Measurements from ENCODE around the gene GAL3ST2.
A peak's percentile ranks its signal among the peaks of the same experiment; 100 is the strongest.
"Not testable (repeated sequence)": the region's sequence is repeated elsewhere in the genome, so short reads cannot be mapped to it uniquely, and the experiment has no call there.

GAL3ST2 gene

GRCh38 chr2:241804326-241805229 lies 28.0 kb downstream of the GAL3ST2 start:
- DNase-seq = peak; percentile 46
- Histone ChIP-seq H3K18ac (ENCODE audit: low read depth in 1 of 2, low read length in 2 of 2) (peak overlapping the region; percentile 90 to 97), H3K27ac (ENCODE audit: low read length, poor library complexity, severe bottlenecking) (no peak overlapping the region), H4K8ac (ENCODE audit: low read length) (peak overlapping the region; percentile 97), H3K79me1 (replicated peaks; ENCODE audit: low read length, poor library complexity, severe bottlenecking) (no peaks in the 10 kb centered on the region), H3K9ac (ENCODE audit: low read length) (peak overlapping the region; percentile 18), H3K23ac (ENCODE audit: low read length in 2 of 2) (peak overlapping the region in 1 of 2 experiments; percentile 14), H3K4me3 (ENCODE audit: insufficient read depth in 1 of 2, low read depth in 1 of 2, low read length in 2 of 2) (peak overlapping the region in 1 of 2 experiments; percentile 71), H2BK120ac (ENCODE audit: low read depth, low read length) (peak overlapping the region; percentile 96), H2AK5ac (ENCODE audit: low read length, severe bottlenecking) (peak overlapping the region; percentile 51), H2AFZ (ENCODE audit: low read depth, low read length) (no peak overlapping the region), H3K4ac (ENCODE audit: low read depth in 1 of 2, low read length in 2 of 2) (peak overlapping the region; percentile 92 to 96), H2BK12ac (ENCODE audit: low read length in 2 of 2) (peak overlapping the region; percentile 87 to 98), H3K27me3 (ENCODE audit: control insufficient read depth in 1 of 2, insufficient read depth in 1 of 2, low read length in 2 of 2) (peaks cover 6 to 46% of the 10 kb centered on the region in 2 experiments), H3K4me1 (ENCODE audit: control insufficient read depth, insufficient read depth, low read depth, low read length) (peaks cover 11% of the 10 kb centered on the region), H3K9me3 (ENCODE audit: control insufficient read depth, low read length) (no peaks in the 10 kb centered on the region), H3K14ac (ENCODE audit: low read length in 2 of 2) (peak overlapping the region in 1 of 2 experiments; percentile 96), H2BK15ac (ENCODE audit: low read depth, poor library complexity, severe bottlenecking) (peak overlapping the region; percentile 67), H3K36me3 (ENCODE audit: control insufficient read depth in 1 of 2, insufficient read depth in 2 of 2, low read depth in 1 of 2, low read length in 2 of 2) (peaks cover 0 to 4% of the 10 kb centered on the region in 2 experiments), H4K91ac (ENCODE audit: low read length) (peak overlapping the region; percentile 100), H3K4me2 (ENCODE audit: low read length, poor library complexity, severe bottlenecking) (peak overlapping the region; percentile 13), H2BK5ac (ENCODE audit: low read depth, low read length, poor library complexity, severe bottlenecking) (no peak overlapping the region)
- WGBS = 82% methylated on average over 32 of the region's 35 CpGs

GRCh38 chr2:241806217-241806616 lies 29.6 kb downstream of the GAL3ST2 start:
- H2BK12ac ChIP-seq (ENCODE audit: low read length in 2 of 2); H3K9ac ChIP-seq (ENCODE audit: low read length); H3K14ac ChIP-seq (ENCODE audit: low read length in 2 of 2); H4K91ac ChIP-seq (ENCODE audit: low read length); H3K4ac ChIP-seq (ENCODE audit: low read depth in 1 of 2, low read length in 2 of 2); H2BK15ac ChIP-seq (ENCODE audit: low read depth, poor library complexity, severe bottlenecking); H2AFZ ChIP-seq (ENCODE audit: low read depth, low read length); DNase-seq; H2BK5ac ChIP-seq (ENCODE audit: low read depth, low read length, poor library complexity, severe bottlenecking); H3K18ac ChIP-seq (ENCODE audit: low read depth in 1 of 2, low read length in 2 of 2); H3K36me3 ChIP-seq (ENCODE audit: control insufficient read depth in 1 of 2, insufficient read depth in 2 of 2, low read depth in 1 of 2, low read length in 2 of 2); H3K9me3 ChIP-seq (ENCODE audit: control insufficient read depth, low read length); H3K4me3 ChIP-seq (ENCODE audit: insufficient read depth in 1 of 2, low read depth in 1 of 2, low read length in 2 of 2); H3K79me1 ChIP-seq (replicated peaks; ENCODE audit: low read length, poor library complexity, severe bottlenecking); H2AK5ac ChIP-seq (ENCODE audit: low read length, severe bottlenecking); H3K27ac ChIP-seq (ENCODE audit: low read length, poor library complexity, severe bottlenecking); H3K23ac ChIP-seq (ENCODE audit: low read length in 2 of 2); H3K4me2 ChIP-seq (ENCODE audit: low read length, poor library complexity, severe bottlenecking); H2BK120ac ChIP-seq (ENCODE audit: low read depth, low read length); H4K8ac ChIP-seq (ENCODE audit: low read length): not testable (repeated sequence)
- Histone ChIP-seq H3K27me3 (ENCODE audit: control insufficient read depth in 1 of 2, insufficient read depth in 1 of 2, low read length in 2 of 2) (peaks cover 8 to 39% of the 10 kb centered on the region in 2 experiments), H3K4me1 (ENCODE audit: control insufficient read depth, insufficient read depth, low read depth, low read length) (peaks cover 11% of the 10 kb centered on the region)
- WGBS = no CpG with 5 or more reads among the region's 8 CpGs

- no peak overlapping the region for H3K18ac ChIP-seq (ENCODE audit: low read depth in 1 of 2, low read length in 2 of 2)
- no peak overlapping the region for H3K23ac ChIP-seq (ENCODE audit: low read length in 2 of 2)
- H2BK120ac ChIP-seq (ENCODE audit: low read depth, low read length) = no peak overlapping the region
- no peak overlapping the region for H4K8ac ChIP-seq (ENCODE audit: low read length)
- no peak overlapping the region for H3K9ac ChIP-seq (ENCODE audit: low read length)
- DNase-seq = peak; percentile 7
- no peak overlapping the region for H3K4me2 ChIP-seq (ENCODE audit: low read length, poor library complexity, severe bottlenecking)
- no peak overlapping the region for H2BK15ac ChIP-seq (ENCODE audit: low read depth, poor library complexity, severe bottlenecking)
- H3K36me3 ChIP-seq (ENCODE audit: control insufficient read depth in 1 of 2, insufficient read depth in 2 of 2, low read depth in 1 of 2, low read length in 2 of 2) = peaks cover 0 to 4% of the 10 kb centered on the region in 2 experiments
- no peak overlapping the region for H2BK12ac ChIP-seq (ENCODE audit: low read length in 2 of 2)
- H3K4me3 ChIP-seq (ENCODE audit: insufficient read depth in 1 of 2, low read depth in 1 of 2, low read length in 2 of 2) = no peak overlapping the region
- no peak overlapping the region for H3K14ac ChIP-seq (ENCODE audit: low read length in 2 of 2)
- no peak overlapping the region for H3K27ac ChIP-seq (ENCODE audit: low read length, poor library complexity, severe bottlenecking)
- no peaks in the 10 kb centered on the region for H3K9me3 ChIP-seq (ENCODE audit: control insufficient read depth, low read length)
- H4K91ac ChIP-seq (ENCODE audit: low read length) = no peak overlapping the region
- H3K27me3 ChIP-seq (ENCODE audit: control insufficient read depth in 1 of 2, insufficient read depth in 1 of 2, low read length in 2 of 2) = peaks cover 8 to 30% of the 10 kb centered on the region in 2 experiments
- no peak overlapping the region for H3K4ac ChIP-seq (ENCODE audit: low read depth in 1 of 2, low read length in 2 of 2)
- no peak overlapping the region for H2AK5ac ChIP-seq (ENCODE audit: low read length, severe bottlenecking)
- H3K79me1 ChIP-seq (replicated peaks; ENCODE audit: low read length, poor library complexity, severe bottlenecking) = no peaks in the 10 kb centered on the region
- H2AFZ ChIP-seq (ENCODE audit: low read depth, low read length) = no peak overlapping the region
- peaks cover 8% of the 10 kb centered on the region for H3K4me1 ChIP-seq (ENCODE audit: control insufficient read depth, insufficient read depth, low read depth, low read length)
- H2BK5ac ChIP-seq (ENCODE audit: low read depth, low read length, poor library complexity, severe bottlenecking) = no peak overlapping the region
- 55% methylated on average over 17 of the region's 17 CpGs for WGBS
Measured at GRCh38 chr2:241808051-241808720, 31.6 kb downstream of the GAL3ST2 start.
